Measurements from ENCODE around the gene CGN. TPM values are rescaled to one million over a fixed set of nuclear protein-coding genes. Genes with fewer than 3 reads are reported as not detected.

The CGN gene
- total RNA-seq, 2 donors from 2014 or later, result 3.3 to 5.4 TPM

DNA sequence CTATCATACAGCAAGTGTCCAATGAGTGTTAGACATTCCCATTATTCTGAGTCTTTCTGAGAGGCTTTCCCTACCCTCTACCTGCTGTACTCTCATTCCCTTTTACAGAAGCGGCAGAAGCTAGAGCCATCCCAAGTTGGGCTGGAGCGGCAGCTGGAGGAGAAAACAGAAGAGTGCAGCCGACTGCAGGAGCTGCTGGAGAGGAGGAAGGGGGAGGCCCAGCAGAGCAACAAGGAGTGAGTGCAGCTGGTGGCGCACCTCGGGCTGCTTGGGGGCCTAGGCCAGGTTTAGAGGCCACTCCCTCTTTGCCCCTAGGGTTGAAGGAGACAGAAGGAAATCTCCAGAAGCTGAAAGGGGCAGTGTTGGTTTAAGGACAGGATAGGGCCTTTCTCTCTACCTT lies 12.1 kb downstream of the CGN start:
- Histone ChIP-seq H3K36me3 (no peaks in the 10 kb centered on the region), H3K4me1 (no peaks in the 10 kb centered on the region), H3K9me3 (no peaks in the 10 kb centered on the region), H3K27ac (no peak overlapping the region), H3K27me3 (no peaks in the 10 kb centered on the region), H3K4me3 (no peak overlapping the region)
- DNase-seq (ENCODE audit: low spot score), result no peak
- TF ChIP-seq, protein P1, sequence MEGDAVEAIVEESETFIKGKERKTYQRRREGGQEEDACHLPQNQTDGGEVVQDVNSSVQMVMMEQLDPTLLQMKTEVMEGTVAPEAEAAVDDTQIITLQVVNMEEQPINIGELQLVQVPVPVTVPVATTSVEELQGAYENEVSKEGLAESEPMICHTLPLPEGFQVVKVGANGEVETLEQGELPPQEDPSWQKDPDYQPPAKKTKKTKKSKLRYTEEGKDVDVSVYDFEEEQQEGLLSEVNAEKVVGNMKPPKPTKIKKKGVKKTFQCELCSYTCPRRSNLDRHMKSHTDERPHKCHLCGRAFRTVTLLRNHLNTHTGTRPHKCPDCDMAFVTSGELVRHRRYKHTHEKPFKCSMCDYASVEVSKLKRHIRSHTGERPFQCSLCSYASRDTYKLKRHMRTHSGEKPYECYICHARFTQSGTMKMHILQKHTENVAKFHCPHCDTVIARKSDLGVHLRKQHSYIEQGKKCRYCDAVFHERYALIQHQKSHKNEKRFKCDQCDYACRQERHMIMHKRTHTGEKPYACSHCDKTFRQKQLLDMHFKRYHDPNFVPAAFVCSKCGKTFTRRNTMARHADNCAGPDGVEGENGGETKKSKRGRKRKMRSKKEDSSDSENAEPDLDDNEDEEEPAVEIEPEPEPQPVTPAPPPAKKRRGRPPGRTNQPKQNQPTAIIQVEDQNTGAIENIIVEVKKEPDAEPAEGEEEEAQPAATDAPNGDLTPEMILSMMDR (IDR thresholded peaks at IDR 0.05), result no peak

GRCh38 chr1:151524736-151525135 lies 13.5 kb downstream of the CGN start:
- TF ChIP-seq, protein P1 (IDR thresholded peaks at IDR 0.05), result no peak
- Histone ChIP-seq H3K36me3 (no peaks in the 10 kb centered on the region), H3K27me3 (no peaks in the 10 kb centered on the region), H3K4me3 (no peak overlapping the region), H3K27ac (no peak overlapping the region), H3K4me1 (no peaks in the 10 kb centered on the region), H3K9me3 (no peaks in the 10 kb centered on the region)
- no peak for DNase-seq (ENCODE audit: low spot score)

- no peaks in the 10 kb centered on the region for H3K4me1 ChIP-seq
- TF ChIP-seq, protein P1 (IDR thresholded peaks at IDR 0.05), result no peak
- H3K27ac ChIP-seq, result no peak overlapping the region
- no peak for DNase-seq (ENCODE audit: low spot score)
- H3K4me3 ChIP-seq, result no peak overlapping the region
- no peaks in the 10 kb centered on the region for H3K36me3 ChIP-seq
- H3K9me3 ChIP-seq, result no peaks in the 10 kb centered on the region
- no peaks in the 10 kb centered on the region for H3K27me3 ChIP-seq
These were observed 15.7 kb downstream of the CGN start for GRCh38 chr1:151526735-151527525.

- no peaks in the 10 kb centered on the region for H3K36me3 ChIP-seq
- H3K27me3 ChIP-seq, result no peaks in the 10 kb centered on the region
- DNase-seq (ENCODE audit: low spot score), result no peak
- H3K4me3 ChIP-seq, result no peak overlapping the region
- TF ChIP-seq, protein P1 (IDR thresholded peaks at IDR 0.05), result no peak
- no peaks in the 10 kb centered on the region for H3K4me1 ChIP-seq
- no peak overlapping the region for H3K27ac ChIP-seq
- H3K9me3 ChIP-seq, result no peaks in the 10 kb centered on the region
These were observed 18.1 kb downstream of the CGN start for GRCh38 chr1:151529211-151529702.

DNA sequence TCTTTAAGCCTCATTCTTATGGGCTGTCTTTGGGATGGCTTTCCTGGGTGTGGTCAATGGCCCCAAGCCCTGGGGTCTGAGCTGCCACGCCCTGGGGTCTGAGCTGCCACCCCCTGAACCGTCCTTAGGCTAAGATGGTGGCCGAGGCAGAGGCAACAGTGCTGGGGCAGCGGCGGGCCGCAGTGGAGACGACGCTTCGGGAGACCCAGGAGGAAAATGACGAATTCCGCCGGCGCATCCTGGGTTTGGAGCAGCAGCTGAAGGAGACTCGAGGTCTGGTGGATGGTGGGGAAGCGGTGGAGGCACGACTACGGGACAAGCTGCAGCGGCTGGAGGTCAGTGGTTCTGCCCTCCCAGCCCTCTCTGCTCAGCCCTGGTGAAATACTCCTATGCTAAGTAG lies 18.6 kb downstream of the CGN start:
- DNase-seq (ENCODE audit: low spot score), result no peak

More for the DNA sequence above, 18.6 kb downstream of the CGN start:
- H3K4me1 ChIP-seq, result no peaks in the 10 kb centered on the region
- H3K36me3 ChIP-seq, result no peaks in the 10 kb centered on the region
- H3K9me3 ChIP-seq, result no peaks in the 10 kb centered on the region
- H3K4me3 ChIP-seq, result no peak overlapping the region
- no peak overlapping the region for H3K27ac ChIP-seq
- TF ChIP-seq, protein P1 (IDR thresholded peaks at IDR 0.05), result no peak
- H3K27me3 ChIP-seq, result no peaks in the 10 kb centered on the region
